NCI-H510A treated with DMSO at 0.1 percent for 48 hours (cell line): ENCODE data around the gene SEC63.
"Not testable (repeated sequence)": the region's sequence is repeated elsewhere in the genome, so short reads cannot be mapped to it uniquely, and the experiment has no call there.

Experiments used
- DNase-seq: peaks from one replicate; lab custom pipeline; 2025; lab: John Stamatoyannopoulos, UW

SEC63 gene

DNA sequence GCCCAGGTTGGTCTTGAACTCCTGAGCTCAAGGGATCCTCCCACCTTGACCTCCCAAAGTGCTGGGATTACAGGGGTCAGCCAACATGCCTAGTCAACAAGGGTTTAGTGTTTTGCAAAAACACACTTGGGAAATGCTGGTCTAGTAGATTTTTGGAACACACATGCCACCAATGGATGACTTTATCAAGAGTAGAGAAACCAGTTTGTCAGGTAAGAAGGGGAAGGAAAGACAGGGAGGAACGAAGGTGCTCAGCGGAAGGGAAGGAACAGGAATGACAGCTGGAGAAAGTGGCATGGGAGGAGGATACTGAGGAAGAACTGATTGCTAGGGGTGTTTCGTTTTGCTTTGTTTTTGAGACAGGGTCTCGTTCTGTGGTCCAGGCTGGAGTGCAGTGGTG lies 15.6 kb upstream of the SEC63 start:
- DNase-seq: no peak

DNA sequence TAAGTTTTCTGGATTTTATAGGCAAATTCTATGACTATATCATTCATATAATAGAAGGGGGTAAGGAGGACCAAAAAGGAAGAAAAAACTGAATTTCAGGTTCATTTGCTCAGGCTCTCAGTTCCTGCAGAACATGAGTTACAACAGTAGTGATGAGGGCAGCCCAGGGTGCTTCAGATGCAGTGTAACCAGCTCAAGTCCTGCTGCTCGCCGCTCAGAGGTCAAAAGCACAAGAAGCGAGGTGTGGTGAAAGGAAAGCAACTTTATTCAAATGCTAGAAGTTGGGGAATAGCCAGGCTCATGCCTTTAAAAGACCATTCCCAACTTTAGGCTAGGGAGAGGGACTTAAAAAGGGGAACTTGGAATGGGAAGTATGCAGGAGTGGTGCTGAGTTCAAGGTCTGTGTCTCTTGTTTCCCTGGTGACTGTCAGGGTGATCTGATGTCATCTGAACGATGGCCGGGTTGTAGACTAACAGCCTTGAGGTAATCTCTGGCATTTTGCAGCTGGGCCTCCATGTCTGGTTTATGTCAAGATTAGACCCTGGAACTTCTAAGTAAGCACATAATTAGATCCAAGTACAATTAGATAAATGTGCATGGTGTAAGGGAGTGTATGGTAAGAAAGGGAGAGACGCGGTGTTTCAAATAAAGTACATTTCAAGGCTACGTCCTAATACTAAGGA lies 14.5 kb upstream of the SEC63 start:
- no peak for DNase-seq

DNA sequence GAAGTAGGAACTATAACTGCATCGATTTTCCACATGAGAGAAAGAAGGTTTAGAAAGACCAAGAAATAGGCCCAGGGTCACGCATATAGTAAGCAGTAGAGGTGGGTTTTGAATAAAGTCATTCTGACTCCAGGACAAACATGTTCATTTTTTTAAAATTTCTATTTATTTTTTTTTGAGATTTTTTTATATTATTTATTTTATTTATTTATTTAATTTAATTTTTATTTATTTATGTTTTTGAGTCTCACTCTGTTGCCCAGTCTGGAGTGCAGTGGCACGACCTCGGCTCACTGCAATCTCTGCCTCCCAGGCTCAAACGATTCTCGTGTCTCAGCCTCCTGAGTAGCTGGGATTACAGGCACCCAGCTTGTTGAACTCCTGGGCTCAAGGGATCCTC lies 13.2 kb upstream of the SEC63 start:
- DNase-seq: no peak

DNA sequence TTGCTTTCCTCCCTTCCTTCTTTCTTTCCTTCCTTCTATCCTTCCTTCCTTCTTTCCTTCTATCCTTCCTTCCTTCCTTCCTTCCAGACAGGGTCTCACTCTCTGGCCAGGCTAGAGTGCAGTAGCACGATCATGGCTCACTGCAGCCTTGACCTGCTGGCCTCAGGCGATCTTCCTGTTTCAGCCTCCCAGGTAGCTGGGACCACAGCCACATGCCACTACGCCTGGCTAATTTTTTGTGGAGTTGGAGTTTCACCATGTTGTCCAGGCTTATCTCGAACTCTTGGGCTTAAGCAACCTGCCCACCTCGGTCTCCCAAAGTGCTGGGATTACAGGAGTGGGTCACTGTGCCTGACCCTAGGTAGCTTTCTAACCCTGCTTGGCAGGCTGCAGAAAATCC lies 12.2 kb upstream of the SEC63 start:
- DNase-seq: no peak

GRCh38 chr6:107968081-107968480 lies 10.1 kb upstream of the SEC63 start:
- DNase-seq: no peak

- no peak for DNase-seq
These were observed 7.7 kb upstream of the SEC63 start for GRCh38 chr6:107965746-107966145.

DNA sequence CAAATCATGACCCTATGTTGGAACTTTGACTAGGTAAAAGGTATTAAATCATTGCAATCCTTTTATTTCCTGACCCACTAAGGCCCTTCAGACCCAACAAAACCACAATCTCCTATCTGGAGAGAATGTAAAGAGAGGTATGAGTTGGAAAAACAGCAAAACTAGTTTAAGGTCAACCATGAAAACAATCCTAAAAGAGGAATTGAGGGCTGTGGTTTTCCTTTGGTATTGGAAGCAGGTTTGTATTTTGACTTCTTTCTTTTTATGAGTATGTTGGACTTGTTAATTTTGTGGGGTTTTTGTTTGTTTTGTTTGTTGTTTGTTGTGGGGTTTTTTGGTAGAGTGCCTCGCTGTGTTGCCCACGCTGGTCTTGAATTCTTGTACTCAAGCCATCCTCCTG lies 4.7 kb upstream of the SEC63 start:
- DNase-seq: no peak

DNA sequence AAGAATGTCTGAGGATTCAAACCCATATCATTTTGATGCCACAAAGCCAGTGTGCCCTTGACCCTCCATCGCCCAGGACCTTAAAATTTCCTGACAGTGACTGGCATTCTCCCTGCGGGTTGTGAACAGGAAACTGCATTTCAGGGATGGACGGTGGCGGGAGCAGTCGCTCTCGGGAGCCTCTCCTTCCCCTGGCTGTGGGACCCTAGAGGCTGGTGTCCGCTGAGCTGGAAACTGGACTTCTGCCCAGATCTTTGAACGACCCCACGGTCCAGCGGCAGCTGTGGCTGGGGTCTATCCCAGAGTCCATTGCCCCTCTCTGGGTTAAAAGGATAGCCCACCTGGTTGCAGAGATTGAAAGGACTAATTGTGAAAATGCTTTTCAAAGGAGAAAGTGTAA lies 1.4 kb upstream of the SEC63 start:
- no peak for DNase-seq

- not testable (repeated sequence) for DNase-seq
These were observed 818 bp upstream of the SEC63 start for GRCh38 chr6:107958689-107959362.

DNA sequence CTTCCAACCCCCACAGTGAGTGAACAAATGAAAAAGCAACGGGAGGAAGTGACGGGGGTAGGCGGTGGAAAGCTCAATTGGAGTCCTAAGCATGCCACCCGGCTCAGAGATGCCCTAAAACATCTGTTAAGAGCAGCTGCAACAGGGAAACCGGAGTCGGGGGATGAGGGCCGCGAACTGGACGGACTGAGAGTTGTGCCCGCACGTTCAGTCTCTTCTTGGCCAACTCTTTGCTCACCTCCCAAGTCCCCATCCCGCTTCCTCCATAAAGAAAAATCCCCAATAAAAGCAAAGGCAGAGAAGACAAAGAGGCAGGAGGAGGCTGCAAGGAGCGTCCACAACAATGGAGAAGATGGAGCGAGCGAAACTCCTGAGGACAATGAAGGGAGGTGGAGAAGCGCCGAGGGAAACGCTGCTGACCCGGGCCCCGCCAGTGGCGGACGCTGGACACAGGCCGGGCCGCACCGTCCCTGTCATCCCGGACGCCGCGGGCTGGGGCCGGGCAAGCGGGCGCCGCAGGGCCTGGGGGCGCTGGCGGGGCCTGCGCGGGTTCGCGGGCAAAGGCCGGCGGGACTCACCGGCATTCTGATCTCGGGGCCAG lies 600 bp downstream of the SEC63 start:
- DNase-seq: no peak

- DNase-seq: no peak
These were observed 1.3 kb downstream of the SEC63 start for GRCh38 chr6:107956586-107957307.

DNA sequence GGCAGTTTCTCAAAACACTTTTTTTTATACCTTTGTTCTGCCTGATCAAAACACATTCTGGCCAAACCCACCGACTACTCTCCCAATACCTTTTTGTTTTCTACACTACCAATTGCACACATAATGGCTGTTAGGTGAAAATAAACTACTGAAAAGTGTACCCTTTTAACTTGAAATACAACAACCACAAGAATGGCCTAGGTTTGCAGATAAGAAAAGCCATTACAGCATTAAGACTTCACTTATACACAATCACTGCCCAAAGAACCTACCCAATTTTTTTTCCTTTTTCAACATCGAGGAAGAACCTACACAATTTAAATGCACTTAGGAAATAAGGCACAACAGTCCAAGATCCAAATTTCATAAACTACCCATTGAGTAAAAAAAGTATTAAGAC lies 1.8 kb downstream of the SEC63 start:
- DNase-seq: no peak

- not testable (repeated sequence) for DNase-seq
These were observed 4.1 kb downstream of the SEC63 start for GRCh38 chr6:107953858-107954414.

- no peak for DNase-seq
These were observed 14.2 kb downstream of the SEC63 start for GRCh38 chr6:107943626-107944439.

- no peak for DNase-seq
These were observed 15.9 kb downstream of the SEC63 start for GRCh38 chr6:107942142-107942541.

DNA sequence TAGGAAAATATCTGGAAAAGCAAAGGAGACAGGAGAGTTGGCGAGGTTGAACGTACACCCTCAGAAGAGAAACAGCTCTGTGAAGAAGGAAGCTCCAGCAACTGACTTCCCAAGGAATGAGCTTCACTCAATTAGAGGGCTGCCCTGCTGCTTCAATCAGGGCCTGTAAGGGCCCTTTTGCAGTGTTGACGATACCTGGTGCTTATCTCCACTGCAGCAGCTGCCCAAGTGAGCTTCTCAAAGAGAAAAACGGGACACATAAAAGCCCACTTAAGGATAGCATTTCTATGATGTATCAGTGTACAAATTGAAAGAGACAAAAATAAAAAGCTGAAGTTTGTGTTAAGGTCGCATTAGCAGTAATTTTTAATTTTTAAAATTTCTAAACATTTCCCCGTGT lies 16.4 kb downstream of the SEC63 start:
- no peak for DNase-seq

DNA sequence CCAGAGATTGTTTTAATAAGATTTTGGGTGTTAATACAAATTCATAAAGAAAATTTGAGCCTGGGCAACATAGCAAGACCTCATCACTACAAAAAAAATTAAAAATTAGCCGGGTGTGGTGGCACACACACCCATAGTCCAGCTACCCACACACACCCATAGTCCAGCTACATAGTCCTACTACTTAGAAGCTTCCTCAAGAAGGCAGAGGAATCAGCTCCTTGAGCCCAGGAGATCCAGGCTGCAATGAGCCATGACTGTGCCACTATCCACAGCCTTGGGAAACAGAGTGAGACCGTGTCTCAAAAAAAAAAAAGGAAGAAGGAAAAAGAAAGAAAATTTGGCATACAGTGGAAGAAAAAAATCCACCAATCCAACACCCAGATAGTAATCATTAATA lies 16.8 kb downstream of the SEC63 start:
- no peak for DNase-seq

DNA sequence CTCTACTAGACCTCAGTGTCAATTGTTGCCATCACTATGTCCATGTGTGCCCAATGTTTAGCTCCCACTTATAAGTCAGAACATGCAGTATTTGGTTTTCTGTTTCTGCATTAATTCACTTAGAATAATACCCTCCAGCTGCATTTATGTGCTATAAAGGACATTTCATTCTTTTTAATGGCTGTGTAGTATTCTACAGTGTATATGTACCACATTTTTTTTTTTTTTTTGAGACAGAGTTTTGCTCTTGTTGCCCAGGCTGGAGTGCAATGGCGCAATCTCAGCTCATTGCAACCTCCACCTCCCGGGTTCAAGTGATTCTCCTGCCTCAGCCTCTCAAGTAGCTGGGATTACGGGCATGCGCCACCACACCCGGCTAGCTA lies 21.1 kb downstream of the SEC63 start:
- not testable (repeated sequence) for DNase-seq

GRCh38 chr6:107936162-107936909 lies 21.7 kb downstream of the SEC63 start:
- DNase-seq: no peak

GRCh38 chr6:107934229-107934628 lies 23.8 kb downstream of the SEC63 start:
- DNase-seq: not testable (repeated sequence)

- no peak for DNase-seq
These were observed 25.4 kb downstream of the SEC63 start for GRCh38 chr6:107932580-107932979.
